HG02938 (cell line): ENCODE results near the gene HNF4A.

Source experiments
- ATAC-seq: cut with Tn5 transposase; IDR thresholded peaks from one replicate; pipeline ENCODE4 v1.9.1; 2021; ENCODE audit warnings: mild to moderate bottlenecking, moderate library complexity; ENCODE audit not compliant: unreplicated experiment

Gene HNF4A

GRCh38 chr20:44390280-44390679 is 34.8 kb downstream of the HNF4A start:
- ATAC-seq, result no peak

- no peak for ATAC-seq
These were observed 36.7 kb downstream of the HNF4A start for GRCh38 chr20:44392088-44392775.

GRCh38 chr20:44392776-44393607 is 37.5 kb downstream of the HNF4A start:
- ATAC-seq, result no peak

- ATAC-seq, result no peak
These were observed 38.3 kb downstream of the HNF4A start for GRCh38 chr20:44393608-44394451.

DNA sequence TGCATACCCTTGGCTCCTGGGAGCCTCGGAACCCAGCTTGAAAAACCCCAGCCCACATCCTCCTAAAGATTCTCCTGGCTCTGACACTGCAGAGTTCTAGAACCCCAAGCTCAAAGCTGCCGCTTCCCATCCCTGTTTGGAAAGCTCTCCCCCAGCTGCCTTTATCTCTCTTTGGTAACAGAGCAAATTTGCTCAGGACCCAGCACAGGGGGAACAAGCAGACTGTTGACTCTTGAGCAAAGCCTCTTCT is 38.9 kb downstream of the HNF4A start:
- no peak for ATAC-seq

DNA sequence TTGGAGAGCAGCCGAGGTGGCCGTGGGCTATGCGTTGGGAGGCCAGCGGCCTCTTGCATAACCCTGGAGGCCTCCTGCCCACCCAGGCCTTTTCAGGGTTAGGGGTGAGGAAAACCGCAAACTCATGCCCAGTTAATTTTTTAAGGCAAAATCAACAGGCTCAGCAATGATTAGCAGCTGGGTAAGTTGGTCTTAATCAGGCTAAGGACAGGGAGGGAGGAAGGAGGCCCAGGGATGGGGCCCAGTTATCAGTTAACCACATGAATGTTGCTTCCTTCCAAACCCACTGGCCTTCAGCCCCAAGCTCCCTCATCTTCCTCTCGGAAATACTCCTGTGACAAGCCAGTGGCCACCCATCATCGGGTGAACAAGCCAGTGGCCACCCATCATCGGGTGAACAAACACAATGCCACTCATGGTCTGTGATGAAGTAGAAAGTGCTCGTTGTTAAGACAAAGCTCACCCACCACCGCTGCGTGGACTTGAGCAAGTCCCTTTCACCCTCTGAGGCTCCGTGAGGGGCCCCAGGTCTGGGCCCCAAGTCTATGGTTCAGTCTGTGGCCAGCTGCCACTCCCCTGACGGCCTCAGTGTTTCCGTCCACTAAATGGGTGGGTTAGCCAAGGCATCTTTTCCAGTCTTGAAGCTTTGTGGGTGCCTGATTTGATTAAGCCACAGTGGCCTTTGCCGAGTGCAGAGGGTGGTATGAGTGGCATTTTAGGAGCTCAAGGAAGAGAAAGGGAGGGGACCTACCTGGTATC is 39.4 kb downstream of the HNF4A start:
- ATAC-seq, result no peak

GRCh38 chr20:44395461-44396340 is 40.2 kb downstream of the HNF4A start:
- no peak for ATAC-seq

DNA sequence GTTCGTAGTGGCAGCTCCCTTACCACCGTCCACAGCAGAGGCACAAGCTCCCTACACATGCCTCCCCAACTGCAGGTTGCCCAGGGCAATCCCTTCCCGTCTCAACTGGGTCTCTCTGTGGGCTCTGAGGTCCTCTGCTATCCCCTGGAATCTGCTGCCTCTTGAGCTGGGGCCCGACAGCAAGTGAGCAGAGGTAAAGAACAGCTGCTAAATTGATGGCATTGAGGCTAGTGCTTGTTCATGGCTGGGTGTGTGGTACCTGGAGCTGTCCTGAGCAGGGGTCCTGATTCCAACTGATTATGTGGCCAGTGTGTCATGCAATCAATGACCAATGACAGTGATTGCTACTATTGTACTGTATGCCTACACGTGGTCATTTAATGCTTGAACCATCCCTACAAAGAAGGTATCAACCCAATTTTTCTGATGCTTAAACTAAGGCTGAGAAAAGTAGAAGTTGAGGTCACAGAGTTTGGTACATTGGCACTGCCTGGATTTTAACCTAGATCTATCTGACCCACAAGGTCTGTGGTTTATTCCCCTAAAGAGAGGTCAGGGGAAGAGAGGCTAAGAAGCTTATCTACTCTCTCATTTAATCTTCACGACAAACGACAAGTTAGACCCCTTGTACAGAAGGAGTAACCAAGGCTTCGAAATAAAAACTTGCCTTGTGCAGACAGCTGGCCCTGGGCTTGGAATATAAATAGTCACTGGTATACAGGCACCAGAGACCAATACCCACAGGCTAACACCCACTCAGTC is 41.1 kb downstream of the HNF4A start:
- no peak for ATAC-seq

GRCh38 chr20:44398335-44398734 is 42.8 kb downstream of the HNF4A start:
- no peak for ATAC-seq

- no peak for ATAC-seq
These were observed 43.9 kb downstream of the HNF4A start for GRCh38 chr20:44399446-44399845.

DNA sequence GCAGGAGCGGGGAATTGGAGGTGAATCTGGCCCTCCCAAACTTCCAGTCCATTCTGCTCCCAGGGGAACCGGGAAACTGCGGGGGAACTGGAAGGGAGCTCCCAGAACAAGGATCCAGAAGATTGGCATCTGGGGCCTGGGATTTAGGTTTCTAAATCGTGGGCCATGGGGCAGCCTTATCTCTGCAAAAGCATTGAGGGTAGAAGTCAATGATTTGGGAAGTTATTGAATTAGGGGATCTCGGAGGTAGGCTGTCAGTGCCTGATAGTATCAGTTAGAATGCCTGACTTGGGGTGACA is 45.1 kb downstream of the HNF4A start:
- no peak for ATAC-seq

GRCh38 chr20:44400970-44401769 is 45.7 kb downstream of the HNF4A start:
- ATAC-seq, result no peak

- ATAC-seq, result no peak
These were observed 46.4 kb downstream of the HNF4A start for GRCh38 chr20:44401770-44402390.

- ATAC-seq, result no peak
These were observed 47.1 kb downstream of the HNF4A start for GRCh38 chr20:44402391-44403193.

DNA sequence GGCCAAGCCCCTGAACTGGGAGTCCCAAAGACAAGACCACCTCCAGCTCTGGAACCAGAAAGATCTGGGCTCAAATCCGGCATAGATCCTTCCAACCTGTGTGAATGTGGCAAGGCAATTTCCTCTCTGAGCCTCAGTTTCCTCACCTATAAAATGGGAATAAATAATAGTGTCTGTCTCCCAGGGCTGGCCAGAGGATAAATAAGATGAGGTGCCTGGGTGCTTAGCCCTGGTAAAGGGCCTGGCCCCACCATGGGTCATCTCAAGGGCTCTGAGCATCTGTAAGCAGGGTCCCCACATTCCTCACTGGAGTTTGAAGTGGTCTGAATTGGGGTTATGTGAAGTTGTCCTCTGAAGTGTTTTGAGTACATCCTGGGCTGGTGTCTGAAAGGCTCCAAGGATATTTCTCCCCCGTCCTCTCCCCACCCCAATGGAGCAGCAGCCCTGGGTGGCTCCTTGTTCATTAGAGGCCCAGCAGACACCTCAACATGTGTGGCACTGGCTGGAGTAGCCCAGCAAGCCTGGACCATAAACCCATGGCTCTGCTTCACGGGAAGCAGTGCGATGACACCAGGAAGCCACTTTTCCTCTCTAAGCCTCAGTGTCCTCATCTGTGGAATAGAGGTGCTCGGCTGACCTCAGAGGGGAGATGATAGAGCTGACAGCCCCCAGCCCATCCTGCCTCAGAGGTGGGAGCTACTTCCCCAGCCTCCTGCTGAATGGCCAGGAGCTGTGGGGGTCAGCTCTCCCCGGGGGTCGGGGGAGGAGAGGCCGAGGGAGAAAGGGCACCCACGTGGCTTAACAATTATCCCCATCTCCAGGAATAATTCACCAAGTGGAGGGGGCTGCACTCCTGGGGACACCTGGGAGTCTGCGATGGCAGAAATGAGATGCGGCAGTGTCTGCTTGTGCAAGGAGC is 48.0 kb downstream of the HNF4A start:
- ATAC-seq, result no peak
